ENCODE results near the gene ITGB1BP2. TPM values are rescaled to one million over a fixed set of nuclear protein-coding genes. Genes with fewer than 3 reads are reported as not detected.
"Not testable (repeated sequence)": the region's sequence is repeated elsewhere in the genome, so short reads cannot be mapped to it uniquely, and the experiment has no call there.

Gene ITGB1BP2
- total RNA-seq, 2 experiments from 2014 or later, result 5.6 to 6.3 TPM

- Mint-ChIP-seq H3K4me1 (peaks cover 22% of the 10 kb centered on the region), H3K27ac (peak within 1 kb of the TSS; percentile 95), H3K4me3 (peak within 1 kb of the TSS; percentile 86), H3K9me3 (ENCODE audit: low read depth) (no peaks in the 10 kb centered on the region), H3K27me3 (no peaks in the 10 kb centered on the region), H3K36me3 (peaks cover 16% of the 10 kb centered on the region)
- CTCF ChIA-PET, result interaction anchor here (0.6 to 1.8 kb wide), 7 partner anchors 26 to 102 kb away, joined by 3 to 10 read pairs (median 7); partner anchors contain the start of genes TAF1 and ZMYM3
- ATAC-seq (peak; percentile 84), DNase-seq (peak; percentile 93)
These were observed 18.0 kb upstream of the ITGB1BP2 start, which contains the start of gene NONO for GRCh38 chrX:71283403-71284143. Gene NONO (plus strand): TSS chrX:71283635. CDS start chrX:71290638, 7,003 bp downstream.

- Mint-ChIP-seq H3K27me3 (no peaks in the 10 kb centered on the region), H3K36me3 (peaks cover 25% of the 10 kb centered on the region), H3K4me1 (peaks cover 21% of the 10 kb centered on the region), H3K4me3 (peak overlapping the region; percentile 86), H3K9me3 (ENCODE audit: low read depth) (no peaks in the 10 kb centered on the region), H3K27ac (peak overlapping the region; percentile 40)
- CTCF ChIA-PET, result no interaction called here
- ATAC-seq, result no peak
- no peak for DNase-seq
These were observed 15.6 kb upstream of the ITGB1BP2 start for GRCh38 chrX:71285929-71286328.

- CTCF ChIA-PET, result no interaction called here
- no peaks in the 10 kb centered on the region for H3K27me3 Mint-ChIP-seq
- DNase-seq (no peak), ATAC-seq (no peak)
- no peak overlapping the region for H3K4me3 Mint-ChIP-seq
- no peak overlapping the region for H3K27ac Mint-ChIP-seq
- H3K4me1 Mint-ChIP-seq, result peaks cover 11% of the 10 kb centered on the region
- H3K36me3 Mint-ChIP-seq, result peaks cover 37% of the 10 kb centered on the region
- H3K9me3 Mint-ChIP-seq (ENCODE audit: low read depth), result no peaks in the 10 kb centered on the region
These were observed 10.2 kb upstream of the ITGB1BP2 start for GRCh38 chrX:71291381-71291780.

GRCh38 chrX:71292669-71293365, 8.7 kb upstream of the ITGB1BP2 start:
- Mint-ChIP-seq H3K4me3 (no peak overlapping the region), H3K27me3 (no peaks in the 10 kb centered on the region), H3K4me1 (peaks cover 9% of the 10 kb centered on the region), H3K9me3 (ENCODE audit: low read depth) (no peaks in the 10 kb centered on the region), H3K27ac (no peak overlapping the region), H3K36me3 (peaks cover 48% of the 10 kb centered on the region)
- DNase-seq (no peak), ATAC-seq (no peak)
- CTCF ChIA-PET, result no interaction called here

DNA sequence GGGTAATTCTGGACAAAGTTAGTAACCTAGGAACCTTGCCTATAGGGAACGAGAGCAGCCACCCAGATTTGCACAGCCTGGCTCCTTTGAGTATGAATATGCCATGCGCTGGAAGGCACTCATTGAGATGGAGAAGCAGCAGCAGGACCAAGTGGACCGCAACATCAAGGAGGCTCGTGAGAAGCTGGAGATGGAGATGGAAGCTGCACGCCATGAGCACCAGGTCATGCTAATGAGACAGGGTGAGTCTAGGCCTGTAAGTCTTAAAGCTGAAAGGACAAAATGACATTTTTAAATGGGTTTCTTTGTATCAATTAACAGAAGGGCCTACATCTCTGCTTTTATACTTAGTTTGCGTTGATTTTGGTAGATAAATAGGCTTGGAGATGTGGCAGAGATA, 4.7 kb upstream of the ITGB1BP2 start:
- CTCF ChIA-PET, result no interaction called here
- Mint-ChIP-seq H3K4me3 (no peak overlapping the region), H3K36me3 (peaks cover 56% of the 10 kb centered on the region), H3K4me1 (peaks cover 4% of the 10 kb centered on the region), H3K9me3 (ENCODE audit: low read depth) (no peaks in the 10 kb centered on the region), H3K27me3 (no peaks in the 10 kb centered on the region), H3K27ac (no peak overlapping the region)
- DNase-seq, result no peak
- ATAC-seq, result no peak

- H3K36me3 Mint-ChIP-seq, result peaks cover 52% of the 10 kb centered on the region
These were observed 3.4 kb upstream of the ITGB1BP2 start for GRCh38 chrX:71298119-71298518.

GRCh38 chrX:71300064-71300463, 1.5 kb upstream of the ITGB1BP2 start:
- H3K9me3 Mint-ChIP-seq (ENCODE audit: low read depth); H3K27me3 Mint-ChIP-seq; DNase-seq; H3K4me3 Mint-ChIP-seq; H3K27ac Mint-ChIP-seq; ATAC-seq; CTCF ChIA-PET: not testable (repeated sequence)
- Mint-ChIP-seq H3K36me3 (peaks cover 57% of the 10 kb centered on the region), H3K4me1 (peaks cover 22% of the 10 kb centered on the region)

More at GRCh38 chrX:71298119-71298518, 3.4 kb upstream of the ITGB1BP2 start:
- Mint-ChIP-seq H3K4me3 (no peak overlapping the region), H3K27me3 (no peaks in the 10 kb centered on the region), H3K4me1 (peaks cover 17% of the 10 kb centered on the region), H3K27ac (no peak overlapping the region), H3K9me3 (ENCODE audit: low read depth) (no peaks in the 10 kb centered on the region)
- ATAC-seq, result no peak
- CTCF ChIA-PET, result no interaction called here
- no peak for DNase-seq

- H3K27me3 Mint-ChIP-seq; H3K4me3 Mint-ChIP-seq; DNase-seq; H3K9me3 Mint-ChIP-seq (ENCODE audit: low read depth); ATAC-seq; CTCF ChIA-PET: not testable (repeated sequence)
- Mint-ChIP-seq H3K36me3 (peaks cover 62% of the 10 kb centered on the region), H3K27ac (peak overlapping the region; percentile 15), H3K4me1 (peaks cover 22% of the 10 kb centered on the region)
These were observed 1.1 kb upstream of the ITGB1BP2 start for GRCh38 chrX:71300495-71300894.

DNA sequence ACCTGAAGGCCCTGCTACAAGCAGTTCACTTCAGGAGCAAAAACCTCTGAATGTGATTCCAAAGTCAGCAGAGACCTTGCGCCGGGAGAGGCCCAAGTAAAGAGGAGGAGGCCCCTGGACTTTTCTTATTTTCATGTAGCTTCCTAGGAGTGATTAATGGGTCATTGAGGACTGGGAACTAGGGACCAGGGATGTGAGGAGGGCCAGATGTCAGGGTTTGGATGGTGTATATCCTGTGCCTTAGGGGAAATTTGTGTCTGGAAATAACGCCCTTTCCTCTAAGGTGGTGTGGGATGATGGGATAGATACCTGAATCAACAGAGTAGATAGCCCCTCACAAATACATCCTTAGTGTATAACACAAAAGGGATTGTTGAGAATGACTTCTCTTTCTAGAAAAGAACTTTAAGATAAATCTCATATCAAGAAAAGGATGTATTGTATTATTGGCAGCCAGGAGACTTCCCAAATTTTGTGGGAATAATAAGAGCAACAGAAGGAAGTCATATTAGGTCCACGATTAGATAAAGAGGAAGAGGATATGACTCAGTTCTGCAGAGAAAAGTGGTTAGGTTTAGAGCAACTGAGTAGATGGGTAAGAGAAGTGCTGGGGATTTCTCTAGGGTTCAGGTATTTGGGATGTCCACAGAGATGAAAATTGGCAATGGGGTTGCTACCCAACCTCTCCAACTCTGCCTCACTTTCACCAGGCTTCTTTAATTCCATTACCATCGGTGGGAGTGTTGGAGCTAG, 1.1 kb downstream of the ITGB1BP2 start:
- ATAC-seq, result peak; percentile 65
- Mint-ChIP-seq H3K27me3 (no peaks in the 10 kb centered on the region), H3K9me3 (ENCODE audit: low read depth) (no peaks in the 10 kb centered on the region), H3K4me3 (no peak overlapping the region), H3K36me3 (peaks cover 46% of the 10 kb centered on the region), H3K4me1 (peaks cover 22% of the 10 kb centered on the region), H3K27ac (peak overlapping the region; percentile 51)
- no peak for DNase-seq
- CTCF ChIA-PET, result interaction anchor here (1.0 to 1.2 kb wide), 2 partner anchors 9 to 303 kb away, joined by 3 read pairs; no protein-coding TSS in a partner anchor

DNA sequence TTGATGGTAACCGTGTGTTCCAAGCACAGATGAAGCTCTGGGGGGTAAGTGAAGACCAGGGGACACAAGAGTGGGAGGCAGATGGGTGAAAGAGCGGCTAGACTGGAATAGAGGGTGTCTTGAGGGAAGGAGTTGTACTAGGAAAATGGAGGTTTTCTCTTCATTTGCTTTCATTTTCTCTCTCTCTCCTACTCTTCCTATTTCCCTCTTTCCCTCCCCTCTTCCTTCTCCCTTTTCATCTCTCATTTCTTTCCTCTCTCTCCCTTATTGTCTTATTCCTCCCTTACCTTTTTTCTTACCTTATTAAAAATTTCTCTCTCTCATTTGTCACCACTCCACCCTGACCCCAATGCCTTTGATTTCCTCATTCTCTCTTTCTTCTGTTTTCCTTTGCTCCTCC, 3.0 kb downstream of the ITGB1BP2 start:
- Mint-ChIP-seq H3K9me3 (ENCODE audit: low read depth) (no peaks in the 10 kb centered on the region), H3K36me3 (peaks cover 37% of the 10 kb centered on the region), H3K4me3 (no peak overlapping the region), H3K4me1 (peaks cover 22% of the 10 kb centered on the region), H3K27ac (peak overlapping the region; percentile 42), H3K27me3 (no peaks in the 10 kb centered on the region)
- DNase-seq, result no peak
- no peak for ATAC-seq
- CTCF ChIA-PET, result no interaction called here

GRCh38 chrX:71315917-71316316, 14.4 kb downstream of the ITGB1BP2 start:
- peaks cover 13% of the 10 kb centered on the region for H3K36me3 Mint-ChIP-seq
- ATAC-seq, result no peak
- H3K4me1 Mint-ChIP-seq, result no peaks in the 10 kb centered on the region
- H3K9me3 Mint-ChIP-seq (ENCODE audit: low read depth), result no peaks in the 10 kb centered on the region
- CTCF ChIA-PET, result no interaction called here
- H3K4me3 Mint-ChIP-seq, result no peak overlapping the region
- no peak for DNase-seq
- H3K27me3 Mint-ChIP-seq, result no peaks in the 10 kb centered on the region
- no peak overlapping the region for H3K27ac Mint-ChIP-seq

DNA sequence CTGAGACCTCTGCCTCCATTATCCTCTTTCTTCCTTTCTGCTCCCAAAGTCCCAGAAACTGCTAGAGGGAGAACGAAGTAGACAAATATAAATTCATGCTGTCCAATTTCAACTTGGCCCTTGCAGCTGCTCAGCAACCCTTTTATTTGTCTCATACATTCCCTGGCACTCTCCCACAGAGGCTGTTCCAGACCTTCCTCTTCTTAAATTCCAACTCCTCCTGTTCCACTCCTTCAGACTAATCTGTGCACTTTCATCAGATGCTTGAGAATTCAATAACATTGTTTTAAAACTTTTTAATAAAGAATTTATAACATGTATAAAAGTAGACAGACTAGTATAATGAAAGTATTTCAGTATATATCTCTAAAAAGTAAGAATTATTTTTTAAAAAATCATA, 15.4 kb downstream of the ITGB1BP2 start:
- H3K4me3 Mint-ChIP-seq; H3K27ac Mint-ChIP-seq; CTCF ChIA-PET; H3K9me3 Mint-ChIP-seq (ENCODE audit: low read depth); H3K4me1 Mint-ChIP-seq; H3K27me3 Mint-ChIP-seq; DNase-seq; ATAC-seq: not testable (repeated sequence)
- peaks cover 11% of the 10 kb centered on the region for H3K36me3 Mint-ChIP-seq

DNA sequence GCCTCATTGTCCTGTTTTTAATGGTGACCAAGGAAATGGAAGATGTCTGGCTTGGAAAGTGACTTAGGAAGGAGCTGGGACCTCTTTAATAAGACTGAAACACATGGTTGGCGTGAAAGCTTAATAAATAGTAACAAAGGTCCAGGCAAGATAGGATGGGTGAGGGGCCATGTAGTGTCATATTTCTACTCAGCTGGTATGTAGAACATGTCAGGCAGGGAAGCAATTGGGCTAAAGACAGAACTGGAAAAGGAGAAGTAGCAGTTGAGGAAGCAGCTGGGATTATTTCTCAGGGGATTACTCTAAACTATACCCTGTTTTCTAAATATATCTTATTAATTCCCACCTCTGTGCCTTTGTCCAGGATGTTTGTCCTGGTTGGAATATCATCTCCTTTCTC, 18.6 kb downstream of the ITGB1BP2 start:
- H3K27ac Mint-ChIP-seq, result no peak overlapping the region
- H3K9me3 Mint-ChIP-seq (ENCODE audit: low read depth), result no peaks in the 10 kb centered on the region
- ATAC-seq, result no peak
- H3K27me3 Mint-ChIP-seq, result no peaks in the 10 kb centered on the region
- no peaks in the 10 kb centered on the region for H3K4me1 Mint-ChIP-seq
- CTCF ChIA-PET, result no interaction called here
- no peak for DNase-seq
- H3K4me3 Mint-ChIP-seq, result no peak overlapping the region
- H3K36me3 Mint-ChIP-seq, result peaks cover 20% of the 10 kb centered on the region

Data from activated CD8-positive, alpha-beta memory T cell treated with anti-CD3 and anti-CD28 coated beads, Interleukin-2, amount 10 ng/mL, durations not matched to agents 7 days and 5 days (primary cell).